Activated CD4-positive, alpha-beta T cell treated with anti-CD3 and anti-CD28 coated beads for 1 hour (primary cell): ENCODE data around the gene ANKZF1.

Experiments
- DNase-seq: peaks from one replicate; pipeline ENCODE4 v3.0.0-alpha.2; 2020

The ANKZF1 gene

DNA sequence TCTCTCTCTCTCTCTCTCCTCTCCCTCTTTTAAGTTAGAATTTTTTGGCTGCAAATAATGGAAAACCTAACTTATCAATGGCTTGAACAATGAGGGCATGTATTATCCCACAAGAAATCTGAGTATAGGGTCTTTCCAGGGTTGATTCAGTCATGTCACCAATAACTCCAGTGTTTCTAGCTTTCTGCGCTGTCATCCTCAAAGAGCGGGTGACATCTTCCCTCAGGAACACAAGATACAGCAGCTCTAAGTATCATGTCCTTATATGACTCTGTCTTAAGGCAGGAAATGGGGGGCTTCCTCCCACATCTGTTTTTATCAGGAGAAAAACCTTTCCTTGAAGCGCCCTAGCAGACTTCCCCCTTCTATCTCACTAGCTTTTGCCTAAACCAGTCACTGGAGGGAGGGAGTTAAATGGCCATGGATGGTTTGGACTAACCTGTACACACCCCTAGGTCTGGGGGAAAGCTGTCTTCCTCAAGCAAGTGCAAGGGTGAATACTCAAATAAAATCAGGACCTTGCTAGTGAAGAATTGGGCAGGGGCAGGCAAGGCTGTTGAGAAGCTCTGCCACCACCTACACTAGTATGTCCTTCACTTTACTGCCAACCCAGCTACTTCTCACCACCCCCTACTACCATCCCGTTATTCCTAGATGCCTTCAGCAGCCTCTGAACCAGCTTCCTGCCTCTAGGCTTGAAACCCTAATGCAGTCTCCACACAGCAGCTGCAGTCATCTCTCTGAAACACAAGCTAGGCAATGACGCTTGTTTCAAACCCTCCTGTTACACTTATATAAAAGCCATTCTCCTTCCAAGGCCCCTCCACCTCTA, 31.6 kb downstream of the ANKZF1 start:
- DNase-seq, result no peak

DNA sequence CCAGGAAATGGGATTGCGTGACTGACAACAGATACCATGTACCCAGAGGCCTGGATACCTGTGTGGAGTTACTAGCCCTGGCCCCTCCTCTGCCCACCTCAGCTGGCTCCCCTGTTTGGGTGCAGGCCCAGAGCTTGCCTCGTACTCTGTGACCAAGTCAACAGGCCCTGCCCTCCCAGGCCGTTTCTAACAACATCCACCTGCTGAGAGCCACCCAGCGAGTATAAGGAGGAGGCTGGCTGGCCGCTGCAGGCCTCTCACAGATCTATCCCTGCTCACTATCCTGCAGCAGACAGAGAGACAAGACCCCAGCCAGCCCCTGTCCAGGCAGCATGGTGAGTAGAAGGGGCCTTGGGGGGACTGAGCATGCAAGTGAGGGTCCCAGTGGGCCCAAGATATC, 36.6 kb downstream of the ANKZF1 start:
- DNase-seq, result no peak

DNA sequence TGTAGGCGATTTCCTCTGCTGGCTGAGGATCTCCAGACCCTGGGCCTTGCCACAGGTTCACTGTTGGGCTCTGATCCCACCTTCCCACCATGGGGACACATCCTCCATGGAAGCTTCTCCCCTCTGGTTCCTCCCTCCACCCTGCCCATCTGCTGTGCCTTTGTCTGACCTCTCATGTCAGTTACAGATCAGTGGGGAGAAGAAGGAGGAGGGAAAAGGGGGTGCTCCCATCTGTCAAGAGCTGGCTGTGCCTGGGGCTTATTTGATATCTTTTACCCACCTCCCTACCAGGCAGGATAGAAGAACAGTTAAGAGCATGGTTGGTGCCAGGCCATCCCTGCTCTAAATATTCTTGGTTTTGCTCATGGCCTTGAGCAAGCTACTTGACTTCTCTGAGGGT, 37.3 kb downstream of the ANKZF1 start:
- DNase-seq, result no peak

DNA sequence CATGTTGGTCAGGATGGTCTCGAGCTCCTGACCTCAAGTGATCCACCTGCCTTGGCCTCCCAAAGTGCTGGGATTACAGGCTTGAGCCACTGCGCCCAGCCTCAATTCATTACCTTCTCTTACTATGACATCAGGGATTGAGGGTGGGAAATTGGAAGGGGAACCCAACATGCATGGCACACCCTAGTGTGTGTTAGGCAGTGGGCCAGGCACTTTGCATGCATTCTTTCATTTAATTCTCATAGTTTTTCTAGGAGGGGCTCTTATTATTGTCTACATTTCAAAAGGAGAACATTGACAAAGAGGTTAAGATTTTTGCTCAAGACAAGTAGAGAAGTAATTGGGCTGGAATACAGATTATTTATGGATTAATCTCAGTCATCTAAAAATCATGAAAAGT, 38.7 kb downstream of the ANKZF1 start:
- DNase-seq, result no peak

DNA sequence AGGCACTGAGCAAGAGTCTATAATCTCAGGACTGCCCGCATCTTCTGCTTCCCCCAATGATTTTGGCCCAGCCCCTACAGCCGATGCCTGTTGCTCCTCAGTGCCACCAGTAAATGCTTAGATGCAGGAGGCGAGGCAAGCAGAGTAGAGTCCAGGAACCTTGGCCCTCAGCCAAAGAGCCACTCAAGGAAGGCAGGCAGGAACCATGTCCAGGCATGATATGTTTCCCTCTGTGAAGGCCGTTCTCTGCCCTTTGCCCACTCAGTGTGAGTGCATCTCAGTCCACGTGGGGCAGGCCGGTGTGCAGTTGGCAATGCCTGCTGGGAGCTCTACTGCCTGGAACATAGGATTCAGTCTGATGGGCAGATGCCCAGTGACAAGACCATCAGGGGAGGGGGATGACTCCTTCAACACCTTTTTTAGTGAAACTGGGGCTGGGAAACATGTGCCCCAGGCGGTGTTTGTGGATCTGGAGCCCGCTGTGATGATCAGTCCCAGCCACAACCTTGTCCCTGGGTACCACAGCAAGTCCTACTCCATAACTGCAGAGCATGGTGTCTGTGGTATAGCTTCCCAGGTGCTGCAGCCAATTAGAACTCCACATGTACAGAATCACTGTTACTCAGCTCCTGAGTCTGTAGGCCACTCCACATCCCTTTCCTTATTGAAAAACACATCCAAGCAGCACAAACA, 39.9 kb downstream of the ANKZF1 start:
- DNase-seq, result no peak

DNA sequence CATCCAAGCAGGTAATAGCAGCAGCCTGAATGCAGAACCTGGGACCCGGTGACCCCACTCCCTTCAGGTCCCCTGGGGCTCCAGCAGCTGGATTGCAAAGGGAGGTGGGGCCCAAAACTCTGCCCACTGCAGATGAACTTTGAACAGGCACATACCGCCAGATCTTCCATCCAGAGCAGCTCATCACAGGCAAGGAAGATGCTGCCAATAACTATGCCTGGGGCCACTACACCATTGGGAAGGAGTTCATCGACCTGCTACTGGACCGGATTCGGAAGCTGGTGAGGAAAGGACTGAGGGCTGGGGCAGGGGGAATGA, 40.4 kb downstream of the ANKZF1 start:
- no peak for DNase-seq

DNA sequence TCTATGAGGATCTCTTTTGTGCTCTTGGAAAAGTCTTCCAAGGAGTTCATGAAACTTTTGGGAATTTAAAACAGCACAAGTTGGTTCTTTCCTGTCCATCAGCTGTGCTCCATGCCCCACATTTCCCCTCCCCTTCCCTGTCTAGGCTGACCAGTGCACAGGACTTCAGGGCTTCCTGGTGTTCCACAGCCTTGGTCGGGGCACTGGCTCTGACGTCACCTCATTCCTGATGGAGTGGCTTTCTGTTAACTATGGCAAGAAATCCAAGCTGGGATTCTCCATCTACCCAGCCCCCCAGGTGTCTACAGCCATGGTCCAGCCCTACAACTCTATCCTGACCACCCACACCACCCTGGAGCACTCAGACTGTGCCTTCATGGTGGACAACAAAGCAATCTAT, 41.4 kb downstream of the ANKZF1 start:
- DNase-seq, result no peak

DNA sequence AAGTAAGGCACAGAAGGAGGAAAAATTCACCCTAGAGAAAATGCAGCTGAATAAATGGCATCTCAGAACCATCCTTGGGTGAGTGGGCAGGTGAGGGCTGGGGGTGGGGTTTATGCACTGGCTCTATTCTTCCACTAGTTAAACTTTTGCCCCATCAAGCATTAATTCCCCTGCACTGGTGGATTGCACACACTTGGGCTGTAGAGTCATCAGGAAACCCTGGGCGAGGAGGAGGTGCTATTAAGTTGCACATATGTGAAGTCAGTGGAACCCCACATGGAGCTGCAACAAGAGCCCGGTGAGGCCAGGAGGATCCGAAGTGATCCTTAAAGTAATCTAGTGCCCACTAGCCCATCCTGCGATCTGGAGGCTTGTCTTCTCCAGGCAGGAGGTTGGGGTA, 42.8 kb downstream of the ANKZF1 start:
- no peak for DNase-seq

DNA sequence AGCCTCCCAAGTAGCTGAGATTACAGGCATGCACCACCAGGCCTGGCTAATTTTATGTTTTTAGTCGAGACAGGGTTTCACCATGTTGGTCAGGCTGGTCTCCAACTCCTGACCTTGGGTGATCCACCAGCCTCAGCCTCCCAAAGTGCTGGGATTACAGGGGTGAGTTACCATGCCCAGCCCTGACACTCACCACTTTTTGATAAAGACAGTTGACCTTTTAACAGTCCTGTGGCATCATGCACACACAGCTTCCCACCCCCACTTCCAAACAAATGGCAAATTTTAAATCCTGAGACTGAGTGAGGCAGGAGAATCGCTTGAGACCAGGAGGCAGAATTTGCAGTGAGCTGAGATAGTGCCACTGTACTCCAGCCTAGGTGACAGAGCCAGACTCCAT, 43.4 kb downstream of the ANKZF1 start:
- DNase-seq, result no peak

DNA sequence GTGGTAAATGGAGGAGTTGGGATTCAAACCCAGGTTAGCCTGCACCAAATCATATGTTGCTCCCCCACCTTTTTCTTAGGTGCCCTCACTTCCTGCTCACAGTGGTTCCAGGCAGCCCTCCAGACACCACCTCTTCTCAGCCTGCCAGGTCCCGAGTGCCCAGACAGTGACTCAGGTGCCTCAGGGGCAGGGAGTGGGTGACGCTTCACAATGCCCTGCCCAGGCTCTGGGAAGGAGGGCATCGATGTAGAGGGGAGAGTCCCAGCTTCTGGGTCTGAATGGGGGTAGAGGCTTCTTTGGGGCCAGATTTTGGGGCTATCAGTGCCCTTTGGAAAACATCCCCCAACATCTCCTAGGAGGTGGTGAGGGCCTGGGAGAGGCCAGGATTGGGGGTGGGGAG, 44.3 kb downstream of the ANKZF1 start:
- no peak for DNase-seq

DNA sequence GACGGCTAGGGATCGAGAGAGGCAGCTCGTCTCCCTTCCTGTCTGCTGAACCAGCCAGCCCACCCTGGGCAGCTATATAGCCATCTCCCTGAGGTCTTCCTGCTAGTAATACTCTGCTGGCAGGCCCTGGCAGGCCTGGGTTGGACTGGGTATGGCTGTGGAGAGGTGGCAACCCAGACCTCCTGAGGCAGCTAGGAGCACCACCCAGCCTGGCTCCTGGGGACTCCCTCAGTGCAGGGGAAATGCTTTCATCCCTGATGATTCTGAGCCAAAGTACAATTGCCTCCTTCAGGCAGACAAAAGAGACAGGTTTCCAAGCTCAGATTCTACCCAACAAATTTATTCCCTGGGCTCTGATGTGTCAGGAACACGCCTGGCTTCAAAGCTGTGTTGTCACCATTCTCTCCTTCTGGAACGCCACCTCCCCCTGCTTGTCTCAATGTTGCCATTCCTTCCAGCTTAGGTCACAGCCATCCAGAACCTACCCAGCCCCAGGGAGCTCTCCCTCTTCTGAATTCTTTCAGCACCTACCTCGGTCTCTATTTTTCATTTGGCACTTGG, 44.8 kb downstream of the ANKZF1 start:
- no peak for DNase-seq

DNA sequence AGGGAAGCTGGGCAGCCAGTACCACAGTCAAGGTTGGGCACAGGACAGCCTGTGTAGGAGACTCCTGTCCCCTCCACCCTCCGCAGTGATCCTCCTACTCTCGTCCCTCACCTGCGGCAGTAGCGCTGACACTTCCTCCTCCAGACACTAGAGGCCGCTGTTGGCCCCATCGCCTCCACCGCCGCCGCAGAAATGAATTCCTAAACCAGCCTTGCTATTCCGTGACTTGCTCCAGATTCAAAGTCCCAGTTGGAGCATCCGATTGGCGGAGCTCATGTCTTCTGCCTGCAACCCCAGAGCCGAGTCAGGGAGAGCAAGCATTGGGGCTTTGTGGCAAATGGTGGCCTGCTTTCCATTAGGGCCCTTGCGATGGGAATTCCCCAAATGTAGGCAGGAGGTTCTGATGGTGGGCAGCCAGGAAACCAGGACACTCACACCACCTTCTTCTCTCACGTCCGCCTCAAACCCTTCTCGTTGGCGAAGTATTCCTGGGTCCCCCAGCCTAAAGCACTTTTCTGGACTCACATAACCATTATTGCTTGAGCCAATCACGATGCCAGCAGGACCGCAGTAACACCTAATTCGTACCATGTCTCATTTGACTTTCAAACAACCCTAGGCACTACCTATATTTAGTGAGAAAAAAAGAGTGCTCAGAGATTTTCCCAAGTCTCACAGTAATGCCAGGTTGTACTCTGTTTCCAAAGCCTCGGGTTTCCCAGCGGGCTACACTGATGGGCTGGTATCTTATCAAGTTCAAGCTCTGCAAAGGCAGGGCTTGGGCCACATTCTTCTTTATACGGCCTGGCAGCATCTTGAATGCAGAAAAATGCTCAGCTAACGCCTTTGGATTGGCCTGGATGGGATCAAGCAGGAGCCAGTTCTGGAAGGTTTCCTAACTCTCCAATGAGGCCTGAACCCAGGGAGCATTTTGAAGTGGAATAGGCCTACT, 48.4 kb downstream of the ANKZF1 start:
- peak; percentile 64 for DNase-seq

DNA sequence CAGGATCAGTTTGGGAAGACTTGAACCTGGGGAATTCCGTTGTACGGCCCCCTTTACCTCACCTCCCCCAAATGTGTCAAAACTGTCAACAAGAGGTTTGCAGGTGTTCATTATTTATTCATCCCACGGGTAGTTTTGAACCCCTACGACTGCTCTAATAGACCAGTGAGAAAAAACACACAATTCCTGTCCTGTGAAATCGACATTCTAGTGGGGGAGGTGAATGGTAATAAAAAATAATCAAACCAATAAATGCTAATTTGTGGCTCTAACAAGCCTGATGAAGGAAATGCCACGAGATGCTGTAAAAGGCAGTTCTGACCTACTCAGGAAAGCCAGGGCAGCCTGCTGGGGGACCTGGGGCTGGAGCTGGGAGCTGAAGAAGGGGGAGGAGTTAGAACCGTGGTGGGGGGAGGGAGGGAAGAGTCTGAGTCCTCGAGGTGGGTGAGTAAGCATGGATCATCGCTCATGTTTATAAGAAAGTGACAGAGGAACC, 49.1 kb downstream of the ANKZF1 start:
- no peak for DNase-seq

DNA sequence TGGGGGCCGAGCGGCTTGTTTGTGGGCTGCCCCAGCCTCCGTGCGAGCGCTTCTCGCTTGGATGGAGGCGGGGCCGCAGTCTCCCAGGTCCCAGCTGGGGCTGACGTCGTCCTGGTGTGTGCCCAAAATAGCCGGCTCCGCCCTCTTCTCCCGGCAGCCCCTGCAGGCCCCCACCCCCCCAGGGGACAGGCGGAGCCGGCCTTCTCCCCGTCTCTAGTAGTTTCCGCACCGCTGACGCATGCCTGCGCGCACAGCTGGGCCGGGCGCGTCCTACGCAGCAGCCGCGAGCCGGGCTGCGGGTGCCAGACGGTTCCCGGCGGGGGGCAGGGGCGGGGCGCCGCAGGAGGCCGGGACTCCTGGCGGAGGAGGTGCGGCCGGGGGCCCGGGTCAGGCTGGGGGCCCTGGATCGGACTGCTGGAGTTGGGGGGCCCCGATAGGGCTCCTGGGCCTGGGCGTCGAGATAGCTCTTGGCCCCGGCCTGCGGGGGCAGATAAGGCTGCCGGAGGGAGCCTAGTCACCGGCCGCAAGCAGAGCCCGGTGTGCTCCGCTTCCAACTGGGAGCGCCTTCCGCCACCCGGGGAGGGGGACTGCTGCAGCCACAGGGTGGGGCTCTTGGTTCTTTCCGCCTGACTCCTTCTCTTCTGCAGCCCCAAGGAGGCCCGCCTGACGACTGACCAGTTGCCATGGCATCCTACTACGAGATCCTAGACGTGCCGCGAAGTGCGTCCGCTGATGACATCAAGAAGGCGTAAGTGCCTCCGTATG, 49.7 kb downstream of the ANKZF1 start, which contains the start of gene DNAJB2:
TSS of gene DNAJB2 (plus strand) at position 216 of the 765 bp plus-strand sequence. CDS start at position 684, 468 bp downstream.
- DNase-seq, result peak; percentile 98

DNA sequence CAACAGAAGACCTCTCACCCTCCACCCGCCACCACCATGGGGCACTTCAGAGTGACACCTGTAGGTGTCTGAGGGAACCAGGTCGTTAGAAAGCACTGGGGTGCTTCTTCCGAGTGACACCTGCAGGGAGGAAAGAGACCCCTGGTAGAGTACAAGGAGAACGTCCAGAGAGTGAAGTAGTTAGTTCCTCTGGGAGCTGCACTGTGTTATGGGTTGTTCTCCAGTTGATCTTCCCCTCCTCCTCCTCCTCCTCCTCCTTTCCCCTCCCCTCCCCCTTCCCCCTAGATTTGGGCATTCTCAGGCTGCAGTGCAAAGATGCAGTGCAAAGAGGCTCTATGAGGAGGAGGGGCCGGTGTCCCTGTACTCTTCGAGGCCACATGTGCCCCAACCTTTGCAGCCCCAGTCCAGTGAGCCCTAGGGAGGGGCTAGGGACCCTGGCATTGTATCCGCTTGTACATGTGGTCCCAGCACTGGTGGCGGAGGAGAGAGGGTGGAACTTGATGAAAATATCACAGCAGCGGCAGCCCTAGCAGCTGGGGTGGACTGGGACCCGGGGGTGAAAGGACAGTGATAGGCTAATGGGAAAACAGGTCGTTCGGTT, 50.4 kb downstream of the ANKZF1 start:
- no peak for DNase-seq

DNA sequence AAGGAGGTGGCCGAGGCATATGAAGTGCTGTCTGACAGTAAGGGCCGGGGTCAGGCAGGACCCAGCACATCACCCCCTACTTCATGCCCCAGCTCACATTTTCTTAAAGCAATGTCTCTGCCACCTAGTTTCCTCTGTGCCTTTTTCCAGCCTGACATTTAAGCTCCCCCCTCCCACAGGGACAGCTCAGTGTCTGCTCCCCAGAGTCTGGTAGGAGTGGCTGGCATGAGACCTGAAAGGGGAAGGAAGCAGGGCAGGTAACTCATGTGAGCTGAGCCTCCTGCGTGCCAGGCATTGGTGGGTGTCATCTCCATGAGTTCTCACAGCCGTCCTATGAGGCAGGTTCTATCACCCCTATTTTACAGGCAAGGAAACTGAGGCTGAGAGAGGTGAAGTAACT, 51.0 kb downstream of the ANKZF1 start:
- no peak for DNase-seq

DNA sequence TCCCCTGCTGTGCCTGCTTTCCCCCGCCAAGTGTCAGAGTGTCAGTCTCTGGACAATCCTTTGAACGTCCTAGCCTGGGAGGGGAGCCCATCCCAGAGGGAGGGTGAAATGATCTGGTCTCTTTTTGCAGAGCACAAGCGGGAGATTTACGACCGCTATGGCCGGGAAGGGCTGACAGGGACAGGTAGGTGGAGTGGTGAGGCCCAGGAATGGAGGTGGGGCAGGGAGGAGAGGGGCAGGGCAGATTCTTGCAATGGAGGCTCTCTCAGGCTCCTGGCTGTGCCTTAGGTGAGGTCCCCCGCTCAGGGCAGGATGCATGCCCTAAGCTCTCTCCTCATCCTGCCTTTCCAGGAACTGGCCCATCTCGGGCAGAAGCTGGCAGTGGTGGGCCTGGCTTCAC, 52.0 kb downstream of the ANKZF1 start:
- DNase-seq, result no peak

DNA sequence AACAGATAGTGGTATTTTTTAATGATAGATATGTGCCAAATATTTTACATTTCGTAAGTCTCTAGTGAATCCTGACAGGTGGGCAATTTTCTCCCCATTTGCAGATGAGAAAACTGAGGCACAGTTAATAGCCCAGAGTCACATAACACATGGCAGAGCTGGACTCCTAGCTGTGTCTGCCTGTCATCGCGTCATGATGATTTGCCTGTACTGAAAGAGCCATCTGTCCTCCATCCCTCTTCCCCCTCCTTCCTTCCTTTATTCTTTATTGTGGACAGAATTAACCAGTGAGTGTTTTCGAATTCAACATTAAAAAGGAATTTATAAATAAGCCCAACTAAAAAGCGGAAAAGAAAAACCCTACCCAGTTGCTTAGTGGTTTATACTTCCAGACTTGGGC, 52.8 kb downstream of the ANKZF1 start:
- DNase-seq, result no peak

DNA sequence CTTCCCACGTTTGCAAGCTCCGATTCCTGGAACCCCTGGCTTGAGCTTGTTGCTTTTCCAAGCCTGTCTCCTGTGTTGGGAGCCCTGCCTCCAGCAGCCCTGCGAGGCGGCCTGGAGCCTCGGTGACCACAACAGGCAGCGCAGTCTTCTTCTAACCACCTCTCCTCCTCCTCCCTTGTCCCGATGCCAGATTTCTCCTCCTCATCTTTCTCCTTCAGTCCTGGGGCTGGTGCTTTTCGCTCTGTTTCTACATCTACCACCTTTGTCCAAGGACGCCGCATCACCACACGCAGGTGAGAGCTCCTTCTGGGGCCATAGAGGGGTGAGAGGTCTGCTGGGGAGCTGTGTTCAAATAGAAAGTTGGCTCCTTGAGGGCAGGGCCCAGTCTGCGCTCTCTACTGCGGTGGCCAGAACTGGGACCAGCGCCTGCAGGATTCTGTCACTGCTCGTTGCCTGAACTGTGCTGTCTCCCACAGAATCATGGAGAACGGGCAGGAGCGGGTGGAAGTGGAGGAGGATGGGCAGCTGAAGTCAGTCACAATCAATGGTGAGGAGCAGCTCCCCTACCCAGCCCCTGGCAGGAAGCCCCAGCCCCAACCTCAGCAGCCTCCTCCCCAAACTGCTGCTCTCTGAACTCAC, 53.5 kb downstream of the ANKZF1 start:
- no peak for DNase-seq

DNA sequence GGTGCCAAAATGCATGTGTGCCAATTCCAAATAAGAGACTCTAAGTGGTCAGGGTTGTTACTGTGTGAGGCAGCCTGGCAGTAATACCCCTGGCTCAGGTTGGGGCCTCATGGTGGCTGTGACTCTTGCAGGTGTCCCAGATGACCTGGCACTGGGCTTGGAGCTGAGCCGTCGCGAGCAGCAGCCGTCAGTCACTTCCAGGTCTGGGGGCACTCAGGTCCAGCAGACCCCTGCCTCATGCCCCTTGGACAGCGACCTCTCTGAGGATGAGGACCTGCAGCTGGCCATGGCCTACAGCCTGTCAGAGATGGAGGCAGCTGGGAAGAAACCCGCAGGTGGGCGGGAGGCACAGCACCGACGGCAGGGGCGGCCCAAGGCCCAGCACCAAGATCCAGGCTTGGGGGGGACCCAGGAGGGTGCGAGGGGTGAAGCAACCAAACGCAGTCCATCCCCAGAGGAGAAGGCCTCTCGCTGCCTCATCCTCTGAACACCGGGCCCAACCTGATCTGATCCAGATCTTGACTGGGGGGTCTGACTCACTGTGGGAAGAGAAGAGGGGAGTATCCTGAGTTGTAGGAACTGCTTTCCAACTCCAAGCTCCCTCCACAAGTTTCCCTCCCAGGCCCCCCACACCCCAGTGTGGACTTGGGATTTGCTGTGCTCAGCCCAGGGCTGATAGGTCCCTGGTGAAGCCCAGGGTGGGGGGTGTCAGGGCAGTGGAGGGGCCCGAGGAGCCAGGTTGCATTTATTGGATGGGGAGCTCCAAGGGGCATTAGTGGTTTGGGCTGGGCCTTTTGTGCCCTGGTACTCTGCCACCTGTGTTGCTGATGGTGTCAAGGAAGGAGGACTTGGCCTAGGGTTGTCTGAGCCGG, 55.1 kb downstream of the ANKZF1 start:
- DNase-seq, result no peak
